ENCODE measurements around the gene TSPAN9. TPM values are rescaled to one million over a fixed set of nuclear protein-coding genes. Genes with fewer than 3 reads are reported as not detected.

The TSPAN9 gene
- total and polyA plus RNA-seq, 3 donors from 2014 or later, result 14.2 to 23.5 (median 19.8) TPM

DNA sequence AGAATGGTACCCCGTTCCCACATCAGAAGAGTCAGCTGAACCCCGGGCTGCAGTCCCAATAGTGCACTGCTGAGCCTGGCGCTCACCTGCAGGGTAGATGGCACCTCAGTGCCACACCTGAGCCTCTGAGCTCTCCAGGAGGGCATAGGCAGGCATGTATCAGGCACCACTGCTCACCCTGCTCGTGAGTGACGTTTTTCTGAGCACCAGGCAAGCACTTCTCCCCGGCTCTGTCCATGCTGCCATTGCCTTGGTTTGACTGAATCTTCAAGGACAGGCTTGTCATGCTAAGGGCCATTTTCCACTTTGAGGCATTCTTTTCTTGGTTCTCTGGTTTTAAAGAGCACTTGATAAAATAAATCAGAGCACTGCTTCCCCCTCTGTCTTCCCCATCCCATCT is 252.2 kb downstream of the TSPAN9 start:
- intact Hi-C loops (cut with DNase I; ENCODE audit: low total_unique reads), result no loop called here
- Histone ChIP-seq H3K9me3 (no peaks in the 10 kb centered on the region), H3K36me3 (ENCODE audit: low read depth, missing control alignments) (no peaks in the 10 kb centered on the region), H3K27ac (no peak overlapping the region), H3K4me1 (no peaks in the 10 kb centered on the region), H3K27me3 (no peaks in the 10 kb centered on the region), H3K4me3 (no peak overlapping the region)
- WGBS, 2 donors, result 84 to 85% methylated on average over 6 of the region's 6 CpGs
- no peak for TF ChIP-seq POLR2A (IDR thresholded peaks at IDR 0.05)
- TF ChIP-seq, protein P1, sequence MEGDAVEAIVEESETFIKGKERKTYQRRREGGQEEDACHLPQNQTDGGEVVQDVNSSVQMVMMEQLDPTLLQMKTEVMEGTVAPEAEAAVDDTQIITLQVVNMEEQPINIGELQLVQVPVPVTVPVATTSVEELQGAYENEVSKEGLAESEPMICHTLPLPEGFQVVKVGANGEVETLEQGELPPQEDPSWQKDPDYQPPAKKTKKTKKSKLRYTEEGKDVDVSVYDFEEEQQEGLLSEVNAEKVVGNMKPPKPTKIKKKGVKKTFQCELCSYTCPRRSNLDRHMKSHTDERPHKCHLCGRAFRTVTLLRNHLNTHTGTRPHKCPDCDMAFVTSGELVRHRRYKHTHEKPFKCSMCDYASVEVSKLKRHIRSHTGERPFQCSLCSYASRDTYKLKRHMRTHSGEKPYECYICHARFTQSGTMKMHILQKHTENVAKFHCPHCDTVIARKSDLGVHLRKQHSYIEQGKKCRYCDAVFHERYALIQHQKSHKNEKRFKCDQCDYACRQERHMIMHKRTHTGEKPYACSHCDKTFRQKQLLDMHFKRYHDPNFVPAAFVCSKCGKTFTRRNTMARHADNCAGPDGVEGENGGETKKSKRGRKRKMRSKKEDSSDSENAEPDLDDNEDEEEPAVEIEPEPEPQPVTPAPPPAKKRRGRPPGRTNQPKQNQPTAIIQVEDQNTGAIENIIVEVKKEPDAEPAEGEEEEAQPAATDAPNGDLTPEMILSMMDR (IDR thresholded peaks at IDR 0.05), result no peak
- no peak for DNase-seq

DNA sequence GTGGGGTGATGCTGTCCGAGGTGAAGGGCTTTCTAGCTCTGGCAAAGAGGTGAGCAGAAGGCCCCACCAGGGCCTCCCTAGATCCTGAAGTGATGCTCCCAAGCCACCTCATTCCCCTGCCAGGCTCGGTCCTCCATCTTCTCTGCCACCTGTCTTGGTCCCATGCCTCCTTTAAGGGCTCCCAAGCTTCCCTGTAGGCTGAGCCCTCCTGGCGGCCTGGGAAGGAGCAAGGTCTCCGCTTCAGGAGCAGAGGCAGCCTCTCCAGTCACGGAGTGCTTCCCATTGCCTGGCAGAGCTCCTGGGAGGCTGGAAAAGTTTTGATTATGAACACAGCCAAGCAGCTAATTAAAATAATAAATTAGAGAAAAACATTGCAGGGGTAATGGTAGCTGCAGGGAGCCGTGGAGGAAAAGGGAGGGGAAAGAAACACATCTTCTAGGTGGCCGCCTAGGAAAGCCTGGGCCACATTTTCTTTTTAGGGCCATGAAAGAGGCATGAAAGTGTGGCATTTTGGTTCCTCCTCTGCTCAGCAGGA is 253.9 kb downstream of the TSPAN9 start:
- 87 to 95% methylated on average over 6 to 7 of the region's 7 CpGs for WGBS, 2 donors
- no peaks in the 10 kb centered on the region for H3K27me3 ChIP-seq

DNA sequence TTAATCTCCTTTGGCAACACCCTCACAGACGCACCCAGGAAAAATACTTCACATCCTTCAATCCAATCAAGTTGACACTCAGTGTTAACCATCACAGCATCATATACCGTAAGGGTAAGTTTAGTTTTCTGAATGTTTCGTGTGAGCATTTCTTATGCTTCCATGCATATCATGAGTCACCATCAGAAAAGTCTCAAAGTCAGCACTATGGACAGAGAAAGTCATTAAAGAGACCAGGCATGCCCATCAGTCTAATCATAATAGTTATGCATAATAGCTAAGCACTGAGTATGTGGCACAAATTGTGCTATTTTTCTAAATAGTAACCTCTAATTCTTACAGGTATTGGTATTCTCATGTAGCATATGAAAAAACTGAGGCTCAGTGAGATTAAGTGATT is 255.0 kb downstream of the TSPAN9 start:
- Histone ChIP-seq H3K4me1 (no peaks in the 10 kb centered on the region), H3K36me3 (ENCODE audit: low read depth, missing control alignments) (no peaks in the 10 kb centered on the region), H3K4me3 (no peak overlapping the region), H3K9me3 (no peaks in the 10 kb centered on the region), H3K27ac (no peak overlapping the region), H3K27me3 (no peaks in the 10 kb centered on the region)
- intact Hi-C loops (cut with DNase I; ENCODE audit: low total_unique reads), result no loop called here
- TF ChIP-seq POLR2A (IDR thresholded peaks at IDR 0.05), result no peak
- no peak for DNase-seq
- WGBS, 2 donors, result 94 to 95% methylated on average over 3 of the region's 3 CpGs

More for the DNA sequence above, 253.9 kb downstream of the TSPAN9 start:
- H3K9me3 ChIP-seq, result no peaks in the 10 kb centered on the region
- DNase-seq, result no peak
- no peak overlapping the region for H3K27ac ChIP-seq
- H3K36me3 ChIP-seq (ENCODE audit: low read depth, missing control alignments), result no peaks in the 10 kb centered on the region
- H3K4me3 ChIP-seq, result no peak overlapping the region
- H3K4me1 ChIP-seq, result no peaks in the 10 kb centered on the region
- intact Hi-C loops (cut with DNase I; ENCODE audit: low total_unique reads), result no loop called here
- TF ChIP-seq, protein P1 (IDR thresholded peaks at IDR 0.05), result no peak
- no peak for TF ChIP-seq POLR2A (IDR thresholded peaks at IDR 0.05)

DNA sequence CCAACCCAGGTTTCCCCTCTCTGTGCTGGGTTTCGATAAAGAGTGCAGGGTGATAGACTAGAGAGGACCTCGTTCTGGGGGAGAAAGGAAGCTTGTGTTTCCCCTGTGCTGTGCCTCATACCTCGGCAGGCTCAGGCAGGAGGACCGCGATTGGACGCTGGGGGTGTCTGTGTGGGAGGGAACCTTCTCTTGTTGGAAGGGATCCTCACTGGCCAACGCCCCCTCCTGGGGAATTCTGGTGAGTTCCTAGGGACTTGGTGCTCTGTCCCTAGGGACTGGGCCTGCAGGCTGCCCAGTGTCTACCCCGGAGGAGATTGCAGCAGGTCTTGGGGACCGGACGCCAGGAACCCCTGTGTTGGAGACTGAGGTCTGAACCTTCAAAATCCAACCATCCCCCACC is 256.4 kb downstream of the TSPAN9 start:
- no peaks in the 10 kb centered on the region for H3K36me3 ChIP-seq (ENCODE audit: low read depth, missing control alignments)
- H3K27me3 ChIP-seq, result no peaks in the 10 kb centered on the region
- H3K27ac ChIP-seq, result no peak overlapping the region
- DNase-seq, result no peak
- TF ChIP-seq, protein P1 (IDR thresholded peaks at IDR 0.05), result no peak
- no peak for TF ChIP-seq POLR2A (IDR thresholded peaks at IDR 0.05)
- no peak overlapping the region for H3K4me3 ChIP-seq
- H3K9me3 ChIP-seq, result no peaks in the 10 kb centered on the region
- no peaks in the 10 kb centered on the region for H3K4me1 ChIP-seq
- intact Hi-C loops (cut with DNase I; ENCODE audit: low total_unique reads), result no loop called here
- 62 to 72% methylated on average over 7 to 10 of the region's 10 CpGs for WGBS, 2 donors

DNA sequence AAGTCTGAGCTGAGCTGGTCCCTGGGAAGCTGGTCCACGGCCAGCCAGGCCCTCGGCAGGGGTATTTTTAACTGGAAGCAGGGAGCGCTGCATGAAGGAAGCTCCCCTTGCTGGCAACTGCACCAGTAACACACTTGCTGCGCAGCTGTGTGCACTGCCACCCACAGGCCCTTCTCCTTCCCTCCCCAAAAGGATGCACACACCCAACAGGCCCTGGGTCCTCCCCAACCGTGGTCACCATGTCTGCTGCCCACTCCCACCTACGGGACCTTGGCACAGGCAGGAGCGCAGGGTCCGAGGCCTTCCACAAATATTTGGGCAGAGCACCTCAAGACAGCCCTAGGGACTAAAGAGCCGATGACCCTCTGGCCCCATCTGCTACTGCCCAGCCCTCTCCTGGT is 256.8 kb downstream of the TSPAN9 start:
- Histone ChIP-seq H3K4me3 (no peak overlapping the region), H3K9me3 (no peaks in the 10 kb centered on the region), H3K27me3 (no peaks in the 10 kb centered on the region), H3K27ac (no peak overlapping the region), H3K4me1 (no peaks in the 10 kb centered on the region), H3K36me3 (ENCODE audit: low read depth, missing control alignments) (no peaks in the 10 kb centered on the region)
- TF ChIP-seq POLR2A (IDR thresholded peaks at IDR 0.05), result no peak
- TF ChIP-seq, protein P1 (IDR thresholded peaks at IDR 0.05), result no peak
- WGBS, 2 donors, result 87 to 94% methylated on average over 6 to 9 of the region's 9 CpGs
- intact Hi-C loops (cut with DNase I; ENCODE audit: low total_unique reads), result no loop called here
- DNase-seq, result no peak

Data from testis (tissue), 3 donors.